ENCODE results near the gene C22orf31.

The C22orf31 gene

DNA sequence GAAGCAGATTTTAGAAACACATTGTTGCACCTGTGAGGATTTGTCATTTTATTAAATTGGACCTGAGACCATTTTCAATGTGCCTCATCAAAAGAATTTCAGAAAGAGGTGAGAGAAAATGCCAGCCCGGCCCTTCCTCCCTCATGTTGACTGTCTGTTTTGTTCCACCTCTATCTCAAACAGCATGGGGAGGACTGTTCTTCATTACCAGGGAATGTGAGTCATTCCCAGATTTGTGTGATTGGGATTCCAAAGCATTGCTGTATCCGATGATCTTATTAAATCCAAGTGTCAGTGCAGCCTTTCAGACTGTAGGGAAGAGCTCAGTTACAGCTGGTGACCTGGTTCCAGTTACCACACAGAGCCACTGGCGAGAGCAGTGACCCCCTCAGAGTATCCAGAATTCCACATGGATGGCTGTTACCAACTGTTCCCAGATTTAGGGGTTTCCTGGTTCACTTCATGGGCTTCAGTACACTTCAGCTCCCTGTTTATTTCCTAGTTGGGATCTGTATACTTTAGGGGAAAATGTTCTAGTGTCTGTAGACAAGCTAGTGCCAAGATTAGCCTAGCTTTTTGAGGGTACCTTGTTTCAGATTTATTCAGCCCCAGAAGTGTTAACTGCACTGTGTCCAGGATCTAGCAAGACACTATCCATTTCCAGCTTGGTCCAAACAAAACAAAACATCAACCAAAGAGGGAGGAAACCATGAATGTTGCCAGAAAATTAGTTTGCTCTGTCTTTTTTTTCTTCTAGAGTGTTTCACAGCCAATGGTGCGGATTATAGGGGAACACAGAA is 32.1 kb upstream of the C22orf31 start:
- peaks cover 22% of the 10 kb centered on the region for H3K36me3 Mint-ChIP-seq (ENCODE audit: low read depth)
- no peaks in the 10 kb centered on the region for H3K9me3 Mint-ChIP-seq
- no peak for DNase-seq
- H3K4me3 Mint-ChIP-seq: no peak overlapping the region
- H3K27ac Mint-ChIP-seq: peak overlapping the region; percentile 76
- TF ChIP-seq, protein P1, sequence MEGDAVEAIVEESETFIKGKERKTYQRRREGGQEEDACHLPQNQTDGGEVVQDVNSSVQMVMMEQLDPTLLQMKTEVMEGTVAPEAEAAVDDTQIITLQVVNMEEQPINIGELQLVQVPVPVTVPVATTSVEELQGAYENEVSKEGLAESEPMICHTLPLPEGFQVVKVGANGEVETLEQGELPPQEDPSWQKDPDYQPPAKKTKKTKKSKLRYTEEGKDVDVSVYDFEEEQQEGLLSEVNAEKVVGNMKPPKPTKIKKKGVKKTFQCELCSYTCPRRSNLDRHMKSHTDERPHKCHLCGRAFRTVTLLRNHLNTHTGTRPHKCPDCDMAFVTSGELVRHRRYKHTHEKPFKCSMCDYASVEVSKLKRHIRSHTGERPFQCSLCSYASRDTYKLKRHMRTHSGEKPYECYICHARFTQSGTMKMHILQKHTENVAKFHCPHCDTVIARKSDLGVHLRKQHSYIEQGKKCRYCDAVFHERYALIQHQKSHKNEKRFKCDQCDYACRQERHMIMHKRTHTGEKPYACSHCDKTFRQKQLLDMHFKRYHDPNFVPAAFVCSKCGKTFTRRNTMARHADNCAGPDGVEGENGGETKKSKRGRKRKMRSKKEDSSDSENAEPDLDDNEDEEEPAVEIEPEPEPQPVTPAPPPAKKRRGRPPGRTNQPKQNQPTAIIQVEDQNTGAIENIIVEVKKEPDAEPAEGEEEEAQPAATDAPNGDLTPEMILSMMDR (IDR thresholded peaks at IDR 0.05): no peak
- peaks cover 78% of the 10 kb centered on the region for H3K4me1 Mint-ChIP-seq
- H3K27me3 Mint-ChIP-seq (ENCODE audit: low read depth, poor library complexity): peaks cover 2% of the 10 kb centered on the region

- Mint-ChIP-seq H3K4me1 (peaks cover 73% of the 10 kb centered on the region), H3K9me3 (no peaks in the 10 kb centered on the region), H3K27ac (no peak overlapping the region), H3K27me3 (ENCODE audit: low read depth, poor library complexity) (peaks cover 2% of the 10 kb centered on the region), H3K36me3 (ENCODE audit: low read depth) (peaks cover 22% of the 10 kb centered on the region), H3K4me3 (no peak overlapping the region)
- no peak for DNase-seq
- TF ChIP-seq, protein P1 (IDR thresholded peaks at IDR 0.05): no peak
Measured at GRCh38 chr22:29093030-29093429, 31.4 kb upstream of the C22orf31 start.

- Mint-ChIP-seq H3K4me3 (no peak overlapping the region), H3K27ac (no peak overlapping the region)
- TF ChIP-seq, protein P1 (IDR thresholded peaks at IDR 0.05): no peak
Measured at GRCh38 chr22:29092243-29092642, 30.6 kb upstream of the C22orf31 start.

DNA sequence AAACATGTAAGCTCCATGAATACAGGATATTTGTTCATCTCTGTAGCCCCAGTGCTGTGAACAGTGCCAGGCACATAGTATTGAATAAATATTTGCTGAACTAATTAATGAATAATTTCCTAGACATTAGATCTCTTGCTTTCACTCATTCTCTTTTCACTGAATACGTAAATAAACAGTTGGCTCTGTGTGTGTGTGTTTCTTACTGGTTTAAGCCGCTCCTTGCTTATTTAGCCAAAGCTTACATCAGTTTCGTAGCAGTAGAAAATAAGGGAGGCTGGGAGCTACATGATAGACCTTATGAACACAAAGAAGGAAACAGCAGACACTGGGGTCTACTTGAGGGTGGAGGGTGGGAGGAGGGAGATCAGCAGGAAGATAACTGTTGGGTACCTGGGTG is 28.4 kb upstream of the C22orf31 start:
- H3K27ac Mint-ChIP-seq: peak overlapping the region; percentile 20
- peaks cover 44% of the 10 kb centered on the region for H3K4me1 Mint-ChIP-seq
- no peaks in the 10 kb centered on the region for H3K9me3 Mint-ChIP-seq
- no peak overlapping the region for H3K4me3 Mint-ChIP-seq
- H3K27me3 Mint-ChIP-seq (ENCODE audit: low read depth, poor library complexity): peaks cover 2% of the 10 kb centered on the region
- TF ChIP-seq, protein P1 (IDR thresholded peaks at IDR 0.05): no peak
- H3K36me3 Mint-ChIP-seq (ENCODE audit: low read depth): peaks cover 13% of the 10 kb centered on the region
- DNase-seq: no peak

More at GRCh38 chr22:29092243-29092642, 30.6 kb upstream of the C22orf31 start:
- no peaks in the 10 kb centered on the region for H3K9me3 Mint-ChIP-seq
- H3K4me1 Mint-ChIP-seq: peaks cover 66% of the 10 kb centered on the region
- DNase-seq: no peak
- H3K36me3 Mint-ChIP-seq (ENCODE audit: low read depth): peaks cover 22% of the 10 kb centered on the region
- peaks cover 2% of the 10 kb centered on the region for H3K27me3 Mint-ChIP-seq (ENCODE audit: low read depth, poor library complexity)

GRCh38 chr22:29089507-29089906 is 27.9 kb upstream of the C22orf31 start:
- Mint-ChIP-seq H3K4me1 (peaks cover 41% of the 10 kb centered on the region), H3K27me3 (ENCODE audit: low read depth, poor library complexity) (peaks cover 2% of the 10 kb centered on the region), H3K36me3 (ENCODE audit: low read depth) (peaks cover 8% of the 10 kb centered on the region), H3K27ac (no peak overlapping the region), H3K9me3 (no peaks in the 10 kb centered on the region), H3K4me3 (no peak overlapping the region)
- TF ChIP-seq, protein P1 (IDR thresholded peaks at IDR 0.05): no peak
- no peak for DNase-seq

- TF ChIP-seq, protein P1 (IDR thresholded peaks at IDR 0.05): no peak
- Mint-ChIP-seq H3K4me1 (peaks cover 41% of the 10 kb centered on the region), H3K36me3 (ENCODE audit: low read depth) (peaks cover under 1% of the 10 kb centered on the region), H3K9me3 (no peaks in the 10 kb centered on the region), H3K4me3 (no peak overlapping the region), H3K27ac (no peak overlapping the region), H3K27me3 (ENCODE audit: low read depth, poor library complexity) (peaks cover 2% of the 10 kb centered on the region)
- no peak for DNase-seq
Measured at GRCh38 chr22:29088809-29089208, 27.2 kb upstream of the C22orf31 start.

Measured in nephron progenitor cell (in vitro differentiated cells).